Measurements from ENCODE around the gene ARHGAP29.

DNA sequence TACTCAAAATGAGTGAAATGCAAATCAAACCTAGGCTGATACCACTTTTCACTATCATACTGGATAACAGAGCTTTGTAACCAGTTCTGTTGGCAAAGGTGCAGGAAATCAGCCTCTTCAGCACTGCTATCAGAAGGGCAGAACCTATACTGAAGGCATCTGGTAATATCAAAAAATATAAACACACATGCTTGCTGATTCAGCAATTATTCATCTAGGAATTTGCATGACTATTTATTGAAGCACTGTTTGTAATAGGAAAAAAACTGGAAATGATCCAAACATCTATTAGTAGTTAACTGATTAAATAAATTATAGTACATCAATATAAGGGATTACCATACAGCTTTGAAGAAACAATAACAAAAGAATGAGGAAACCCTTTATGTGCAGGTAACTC is 21.4 kb downstream of the ARHGAP29 start:
- TF ChIP-seq, protein P1, sequence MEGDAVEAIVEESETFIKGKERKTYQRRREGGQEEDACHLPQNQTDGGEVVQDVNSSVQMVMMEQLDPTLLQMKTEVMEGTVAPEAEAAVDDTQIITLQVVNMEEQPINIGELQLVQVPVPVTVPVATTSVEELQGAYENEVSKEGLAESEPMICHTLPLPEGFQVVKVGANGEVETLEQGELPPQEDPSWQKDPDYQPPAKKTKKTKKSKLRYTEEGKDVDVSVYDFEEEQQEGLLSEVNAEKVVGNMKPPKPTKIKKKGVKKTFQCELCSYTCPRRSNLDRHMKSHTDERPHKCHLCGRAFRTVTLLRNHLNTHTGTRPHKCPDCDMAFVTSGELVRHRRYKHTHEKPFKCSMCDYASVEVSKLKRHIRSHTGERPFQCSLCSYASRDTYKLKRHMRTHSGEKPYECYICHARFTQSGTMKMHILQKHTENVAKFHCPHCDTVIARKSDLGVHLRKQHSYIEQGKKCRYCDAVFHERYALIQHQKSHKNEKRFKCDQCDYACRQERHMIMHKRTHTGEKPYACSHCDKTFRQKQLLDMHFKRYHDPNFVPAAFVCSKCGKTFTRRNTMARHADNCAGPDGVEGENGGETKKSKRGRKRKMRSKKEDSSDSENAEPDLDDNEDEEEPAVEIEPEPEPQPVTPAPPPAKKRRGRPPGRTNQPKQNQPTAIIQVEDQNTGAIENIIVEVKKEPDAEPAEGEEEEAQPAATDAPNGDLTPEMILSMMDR (optimal IDR thresholded peaks at IDR 0.05 in 1 of 3, IDR thresholded peaks at IDR 0.05 in 1 of 3, conservative IDR thresholded peaks at IDR 0.05 in 1 of 3; ENCODE audit: extremely low read depth in 1 of 3, insufficient read depth in 2 of 3, low read length in 3 of 3) = no peak
- no peak for TF ChIP-seq EZH2 (IDR thresholded peaks at IDR 0.05; ENCODE audit: low read length)

All from keratinocyte (primary cell).